ENCODE data around the gene LIN54. TPM values are rescaled to one million over a fixed set of nuclear protein-coding genes. Genes with fewer than 3 reads are reported as not detected.
A peak's percentile ranks its signal among the peaks of the same experiment; 100 is the strongest.

The LIN54 gene
- total and polyA plus RNA-seq, 2 of the 13 experiments (the other 11 are each of a cell fraction or from before 2014, with no cell fraction given) = 25.2 to 32.9 TPM

- TF ChIP-seq ZNF816 (CRISPR knock-in tag; IDR thresholded peaks at IDR 0.05; ENCODE audit: borderline replicate concordance) (no peak; the same call in 1 of the 2 replicates), ZNF24 (IDR thresholded peaks at IDR 0.05) (no peak), BATF2 (CRISPR knock-in tag; IDR thresholded peaks at IDR 0.05) (0 out of 2 replicates have a peak, but pooled peaks have one; percentile 25), ZC3H13 (CRISPR knock-in tag; IDR thresholded peaks at IDR 0.05) (no peak), MLLT10 (CRISPR knock-in tag; IDR thresholded peaks at IDR 0.05) (no peak), ZBTB42 (CRISPR knock-in tag; IDR thresholded peaks at IDR 0.05) (no peak), CHD4 (IDR thresholded peaks at IDR 0.05; ENCODE audit: borderline replicate concordance, low read length) (no peak), MXI1 (IDR thresholded peaks at IDR 0.05; ENCODE audit: borderline replicate concordance, low read depth, low read length) (peak; percentile 94), YY1 (IDR thresholded peaks at IDR 0.05; ENCODE audit: insufficient read depth, insufficient replicate concordance, low read depth, low read length) (peak; percentile 77), ZNF253 (CRISPR knock-in tag; IDR thresholded peaks at IDR 0.05; ENCODE audit: borderline replicate concordance) (no peak), ZMYM3 (CRISPR knock-in tag; IDR thresholded peaks at IDR 0.05) (peak; percentile 64; the same call in 1 of the 2 replicates), ZBTB38 (CRISPR knock-in tag; IDR thresholded peaks at IDR 0.05) (peak; percentile 36; the same call in 1 of the 2 replicates), PBX2 (CRISPR knock-in tag; IDR thresholded peaks at IDR 0.05) (no peak), ZSCAN12 (CRISPR knock-in tag; IDR thresholded peaks at IDR 0.05) (0 out of 2 replicates have a peak, but pooled peaks have one; percentile 80), RARG (CRISPR knock-in tag; IDR thresholded peaks at IDR 0.05; ENCODE audit: low read depth) (no peak), ZNF350 (CRISPR knock-in tag; IDR thresholded peaks at IDR 0.05; ENCODE audit: borderline replicate concordance, low read depth) (peak; percentile 67; the same call in 1 of the 2 replicates), ZFP36L1 (CRISPR knock-in tag; IDR thresholded peaks at IDR 0.05) (peak; percentile 79; the same call in 1 of the 2 replicates), DZIP1 (CRISPR knock-in tag; IDR thresholded peaks at IDR 0.05) (no peak), EED (CRISPR knock-in tag; IDR thresholded peaks at IDR 0.05) (no peak), ZNF446 (CRISPR knock-in tag; IDR thresholded peaks at IDR 0.05) (no peak), CCAR2 (optimal IDR thresholded peaks at IDR 0.05; ENCODE audit: low read depth, low read length) (peak; percentile 40), HMG20A (CRISPR knock-in tag; IDR thresholded peaks at IDR 0.05; ENCODE audit: borderline replicate concordance) (peak; percentile 32; the same call in 1 of the 2 replicates), HOXA9 (CRISPR knock-in tag; IDR thresholded peaks at IDR 0.05; ENCODE audit: borderline replicate concordance) (no peak), ZBTB33 (CRISPR knock-in tag; IDR thresholded peaks at IDR 0.05) (peak; percentile 63)
Measured at GRCh38 chr4:83012687-83013419, 2.2 kb upstream of the LIN54 start (continued).
